Endothelial cell of umbilical vein (primary cell): ENCODE results near the gene KCNH1. TPM values are rescaled to one million over a fixed set of nuclear protein-coding genes. Genes with fewer than 3 reads are reported as not detected.

Source experiments
- BruUV-seq: library from RNA; stranded (reverse); fragments of 400-500 nt; replicated peaks from 2 replicates; lab custom pipeline; 2021; lab: Mats Ljungman, UMichigan
- CTCF ChIA-PET: fragments of 300-600, 350-600 bp; sonication (Branson Sonifier 250); formaldehyde crosslinking; loops from one replicate; lab custom pipeline; 2021; ENCODE audit warnings: antibody characterized with exemption, inconsistent platforms; lab: Charles Lee
- POLR2A ChIA-PET: fragments of 300-600, 350-600 bp; sonication (Branson Sonifier 250); formaldehyde crosslinking; loops from one replicate; lab custom pipeline; 2021; ENCODE audit warnings: antibody characterized with exemption, inconsistent platforms; lab: Charles Lee
- DNase-seq: peaks from one replicate; pipeline ENCODE4 v3.0.0-alpha.2; 2011; ENCODE audit warnings: low read depth, low spot score
- FAIRE-seq: peaks from 2 replicates; lab custom pipeline; 2011; peaks lifted over from hg19 to GRCh38; lab: Jason Lieb, UNC
- H2AFZ ChIP-seq: 2 replicates; pipeline ENCODE4 v1.6.0; 2012; ENCODE audit warnings: low read depth, low read length, control low read depth, inconsistent platforms
- H3K27ac ChIP-seq: 2 replicates; pipeline ENCODE4 v1.5.1; 2011; ENCODE audit warnings: low read depth, mild to moderate bottlenecking, control low read depth, low read length, moderate library complexity; ENCODE audit not compliant: insufficient read depth
- H3K27me3 ChIP-seq, 2 experiments: 2 replicates each; pipeline versions ENCODE4 v1.6.0 to v1.6.1; 2011; ENCODE audit warnings: low read length in 2 of 2, mixed read lengths in 1 of 2; ENCODE audit not compliant: control insufficient read depth in 2 of 2, insufficient read depth in 2 of 2
- H3K36me3 ChIP-seq, 2 experiments: 2 replicates in 1 of 2; 3 replicates in 1 of 2; pipeline ENCODE4 v1.5.1; 2011; ENCODE audit warnings: low read length in 2 of 2, mild to moderate bottlenecking in 1 of 2, moderate library complexity in 1 of 2; ENCODE audit not compliant: control insufficient read depth in 2 of 2, insufficient read depth in 2 of 2; ENCODE audit errors: extremely low read depth in 1 of 2
- H3K4me1 ChIP-seq: 3 replicates; pipeline ENCODE4 v1.5.1; 2011; ENCODE audit warnings: mild to moderate bottlenecking, low read length; ENCODE audit not compliant: control insufficient read depth, insufficient read depth; ENCODE audit errors: extremely low read depth
- H3K4me2 ChIP-seq: 2 replicates; pipeline ENCODE4 v1.6.1; 2011; ENCODE audit warnings: low read length, control low read depth, mixed read lengths; ENCODE audit not compliant: insufficient read depth
- H3K4me3 ChIP-seq, 3 experiments: fragments of 200-600 bp in 1 of 3; sonication (generic), shearing (Covaris generic) in 1 of 3; replicated peaks in 1 of 3; 2 replicates each; pipeline ENCODE4 v1.5.1; 2011 to 2016; ENCODE audit warnings: control low read depth in 3 of 3, low read length in 3 of 3, mild to moderate bottlenecking in 2 of 3, inconsistent platforms in 1 of 3, low read depth in 1 of 3, moderate library complexity in 1 of 3; ENCODE audit not compliant: insufficient read depth in 1 of 3
- H3K79me2 ChIP-seq: 2 replicates; pipeline ENCODE4 v1.6.0; 2012; ENCODE audit warnings: low read length, inconsistent platforms; ENCODE audit not compliant: control insufficient read depth, insufficient read depth
- H3K9ac ChIP-seq: replicated peaks from 2 replicates; pipeline ENCODE3; 2011; ENCODE audit warnings: low read length, control low read depth; ENCODE audit not compliant: insufficient read depth; ENCODE audit errors: extremely low read depth
- H3K9me1 ChIP-seq: replicated peaks from 3 replicates; pipeline ENCODE4 v1.6.0; 2011; ENCODE audit warnings: mild to moderate bottlenecking, low read length; ENCODE audit not compliant: control insufficient read depth, insufficient read depth; ENCODE audit errors: extremely low read depth
- H3K9me3 ChIP-seq: replicated peaks from 2 replicates; pipeline ENCODE4 v1.5.1; 2012; ENCODE audit warnings: low read length, inconsistent platforms; ENCODE audit not compliant: control insufficient read depth, insufficient read depth
- H4K20me1 ChIP-seq: replicated peaks from 2 replicates; pipeline ENCODE3; 2011; ENCODE audit warnings: mild to moderate bottlenecking, low read length; ENCODE audit not compliant: control insufficient read depth, insufficient read depth; ENCODE audit errors: extremely low read depth
- CTCF ChIP-seq, 2 donors: IDR thresholded peaks; 1 replicate in 1 of 2; 2 replicates in 1 of 2; pipeline ENCODE4 v1.5.1; 2011; ENCODE audit warnings: low read length in 2 of 2, mild to moderate bottlenecking in 2 of 2, moderate library complexity in 2 of 2, control low read depth in 1 of 2, inconsistent platforms in 1 of 2, low read depth in 1 of 2; ENCODE audit not compliant: insufficient read depth in 1 of 2; ENCODE audit errors: extremely low read depth in 1 of 2
- EZH2 ChIP-seq: IDR thresholded peaks from 2 replicates; pipeline ENCODE4 v1.6.1; 2012; ENCODE audit warnings: borderline replicate concordance, low read depth, mild to moderate bottlenecking, moderate library complexity, low read length, inconsistent platforms; ENCODE audit not compliant: severe bottlenecking
- FOS ChIP-seq: IDR thresholded peaks from 2 replicates; pipeline ENCODE4 v1.6.1; 2011; ENCODE audit warnings: mild to moderate bottlenecking, low read length, moderate library complexity, borderline replicate concordance; ENCODE audit not compliant: insufficient read depth
- GATA2 ChIP-seq: IDR thresholded peaks from 2 replicates; pipeline ENCODE4 v1.7.0; 2011; ENCODE audit warnings: low read depth, mild to moderate bottlenecking, moderate library complexity, mixed read lengths, low read length; ENCODE audit not compliant: insufficient read length, insufficient read depth
- JUN ChIP-seq: IDR thresholded peaks from 2 replicates; pipeline ENCODE4 v1.6.1; 2011; ENCODE audit warnings: borderline replicate concordance, low read depth; ENCODE audit not compliant: insufficient read length, insufficient read depth
- MAX ChIP-seq: IDR thresholded peaks from 2 replicates; pipeline ENCODE4 v1.6.1; 2011; ENCODE audit not compliant: insufficient read depth, insufficient read length
- MYC ChIP-seq: IDR thresholded peaks from one replicate; pipeline ENCODE4 v1.6.1; 2011; ENCODE audit warnings: mild to moderate bottlenecking, low read depth, low read length
- POLR2A ChIP-seq: IDR thresholded peaks from 2 replicates; pipeline ENCODE4 v1.6.1; 2012; ENCODE audit warnings: low read depth, mild to moderate bottlenecking, control low read depth, low read length
- POLR2AphosphoS5 ChIP-seq: IDR thresholded peaks from 2 replicates; pipeline ENCODE4 v1.6.1; 2012; ENCODE audit warnings: low read depth, mild to moderate bottlenecking, control low read depth, low read length, moderate library complexity; ENCODE audit not compliant: insufficient read depth
- dilution Hi-C: fragments of 300-500 bp; cut with MboI; formaldehyde crosslinking; loops from one replicate; pipeline ENCODE4 v1.15.0; 2019; ENCODE audit warnings: low sequenced_read_pairs; ENCODE audit not compliant: extremely low pct_ligation_motif_present
- intact Hi-C: fragments of 100-400 bp; cut with micrococcal nuclease; formaldehyde crosslinking; loops from one replicate; pipeline ENCODE4 v1.10.0; 2022
- polyA plus RNA-seq, 4 experiments: library from polyadenylated mRNA; depleted of rRNA in 3 of 4; stranded (reverse) in 3 of 4; unstranded in 1 of 4; fragments of >200 nt; gene quantifications; 2 replicates each; pipeline versions ENCODE4 v1.2.1 to v1.2.3, GENCODE V29; 2011 to 2012; ENCODE audit warnings: missing spikeins in 1 of 4
- total RNA-seq: library from RNA; stranded (reverse); gene quantifications from 2 replicates; pipeline ENCODE4 v1.2.3, GENCODE V29; 2021

The KCNH1 gene
- total and polyA plus RNA-seq, 2 donors (not counting 3 experiments of a cell fraction or from before 2014, with no cell fraction given), result not detected

GRCh38 chr1:210678306-210678705 is 455.6 kb downstream of the KCNH1 start:
- Histone ChIP-seq H3K9me1 (no peaks in the 10 kb centered on the region), H3K27ac (no peak overlapping the region), H3K9me3 (peaks cover 1% of the 10 kb centered on the region), H3K27me3 (no peaks in the 10 kb centered on the region), H3K9ac (no peak overlapping the region), H3K36me3 (no peaks in the 10 kb centered on the region), H3K4me1 (no peaks in the 10 kb centered on the region), H3K4me3 (no peak overlapping the region), H3K4me2 (no peak overlapping the region), H4K20me1 (no peaks in the 10 kb centered on the region), H3K79me2 (no peaks in the 10 kb centered on the region), H2AFZ (no peak overlapping the region)
- no peak for TF ChIP-seq MAX
- TF ChIP-seq JUN, result no peak
- no peak for TF ChIP-seq FOS
- TF ChIP-seq GATA2, result no peak
- TF ChIP-seq POLR2AphosphoS5, result no peak
- no peak for TF ChIP-seq CTCF (IDR thresholded peaks at IDR 0.05; ENCODE audit: extremely low read depth in 1 of 2, insufficient read depth in 1 of 2, low read depth in 1 of 2, low read length in 2 of 2)
- TF ChIP-seq POLR2A, result no peak
- TF ChIP-seq MYC, result no peak
- no peak for TF ChIP-seq EZH2
- POLR2A ChIA-PET, result no interaction called here
- CTCF ChIA-PET, result no interaction called here
- FAIRE-seq (no peak), DNase-seq (no peak)
- no TSS peak for BruUV-seq
- intact Hi-C loops (no loop called here), dilution Hi-C loops (no loop called here)
